Ovary (tissue), 9 donors: ENCODE data around the gene EMILIN2. TPM values are rescaled to one million over a fixed set of nuclear protein-coding genes. Genes with fewer than 3 reads are reported as not detected.

Experiments
- DNase-seq, 5 donors: peaks; one replicate each; pipeline ENCODE4 v3.0.0-alpha.2; 2019 to 2020
- H3K27ac ChIP-seq, 2 donors: fragments of 200-600 bp; one replicate each; pipeline versions ENCODE4 v1.5.1 to v1.8.0; 2019 to 2022
- H3K27me3 ChIP-seq: fragments of 200-600 bp; one replicate; pipeline ENCODE4 v1.8.0; 2022
- H3K36me3 ChIP-seq: fragments of 200-600 bp; sonication (generic); one replicate; pipeline ENCODE4 v1.5.1; 2019
- H3K4me1 ChIP-seq: one replicate; pipeline ENCODE4 v1.8.1; 2013; ENCODE audit warnings: mild to moderate bottlenecking, moderate library complexity; ENCODE audit not compliant: insufficient read depth
- H3K4me3 ChIP-seq: fragments of 200-600 bp; sonication (generic); one replicate; pipeline ENCODE4 v1.5.1; 2017
- H3K9me3 ChIP-seq, 2 donors: fragments of 200-600 bp in 1 of 2; sonication (generic) in 1 of 2; one replicate each; pipeline versions ENCODE4 v1.5.1 to v1.8.1; 2013 to 2019; ENCODE audit warnings: mild to moderate bottlenecking in 1 of 2, moderate library complexity in 1 of 2
- CTCF ChIP-seq, 3 donors: fragments of 450-650 bp in 2 of 3; fragments of 200-600 bp in 1 of 3; IDR thresholded peaks; one replicate each; pipeline versions ENCODE4 v1.5.1 to v1.8.0; 2016 to 2022; ENCODE audit warnings: antibody characterized with exemption in 3 of 3, mild to moderate bottlenecking in 1 of 3
- EP300 ChIP-seq: sonication (generic); formaldehyde crosslinking; IDR thresholded peaks from one replicate; pipeline ENCODE4 v1.6.1; 2017; ENCODE audit warnings: antibody characterized with exemption
- POLR2A ChIP-seq: fragments of 450-650 bp; IDR thresholded peaks from one replicate; pipeline ENCODE4 v1.6.1; 2017; ENCODE audit warnings: antibody characterized with exemption, mild to moderate bottlenecking, moderate library complexity
- WGBS, 3 donors: extraction: QIAGEN DNeasy Blood & Tissue Kit in 1 of 3; methylation state at CpG; one replicate each; pipeline versions ENCODE4 v1.1.5 to v1.1.7; 2013 to 2017; 5-methylcytosine and 5-hydroxymethylcytosine counted together
- intact Hi-C, 4 donors: fragments of 100-400 bp; cut with DNase I; formaldehyde crosslinking; loops; one replicate each; pipeline versions ENCODE4 v1.11.0 to v1.15.1; 2022 to 2023
- polyA plus RNA-seq, 2 donors: library from polyadenylated mRNA; stranded (reverse); fragments of 200-250 nt in 1 of 2; fragments of 350-450 nt in 1 of 2; fragmentation: Illumina TruSeq in 1 of 2; extraction: RNeasy Lipid Tissue Mini Kit (QIAGEN cat#74804) in 1 of 2; gene quantifications; one replicate each; pipeline ENCODE4 v1.2.3, GENCODE V29; 2013 to 2014
- total RNA-seq, 7 donors: library from RNA; depleted of rRNA in 2 of 7; stranded (reverse); fragments of >200 nt in 2 of 7; fragmentation: NEBNext Ultra II Directional in 3 of 7; extraction: Animal tissue kit (Norgen Biotek cat#: 25700) in 3 of 7; gene quantifications; one replicate each; pipeline versions ENCODE4 v1.1.0 to v1.2.4, GENCODE V29; 2016 to 2023
- donor health status: DM: no; HTN: no; CAD: no; lungs with moderate emphysema.
- donor health status: DM: no; HTN: no; CAD: no.
- donor health status: Bipolar disorder and iron deficiency.
- donor health status: DM: yes; HTN: yes; CAD: no.
- donor health status: DM: no; HTN: no; CAD: no.
- donor health status: DM: yes; HTN: yes; CAD: no.

EMILIN2 gene
- total and polyA plus RNA-seq, 9 donors = 16.5 to 40.4 (median 34.3) TPM

- WGBS, 3 donors = 0 to 77% (median 77%) methylated on average over 2 of the region's 2 CpGs
- Histone ChIP-seq H3K9me3 (no peaks in the 10 kb centered on the region), H3K36me3 (no peaks in the 10 kb centered on the region), H3K27me3 (no peaks in the 10 kb centered on the region), H3K27ac (no peak overlapping the region), H3K4me3 (no peak overlapping the region), H3K4me1 (no peaks in the 10 kb centered on the region)
- intact Hi-C loops = no loop called here
- TF ChIP-seq CTCF (IDR thresholded peaks at IDR 0.05) (no peak), EP300 (no peak), POLR2A (no peak)
- DNase-seq = no peak
Measured at GRCh38 chr18:2823202-2823601, 23.6 kb upstream of the EMILIN2 start.

- H3K36me3 ChIP-seq = no peaks in the 10 kb centered on the region
- WGBS, 3 donors = 97% methylated on average over 2 of the region's 2 CpGs
- no peaks in the 10 kb centered on the region for H3K9me3 ChIP-seq
- H3K27me3 ChIP-seq = no peaks in the 10 kb centered on the region
- no peaks in the 10 kb centered on the region for H3K4me1 ChIP-seq
- intact Hi-C loops = no loop called here
- no peak for DNase-seq
- H3K27ac ChIP-seq = no peak overlapping the region
- TF ChIP-seq EP300 (no peak), POLR2A (no peak), CTCF (IDR thresholded peaks at IDR 0.05) (no peak)
- H3K4me3 ChIP-seq = no peak overlapping the region
Measured at GRCh38 chr18:2823966-2824365, 22.8 kb upstream of the EMILIN2 start.

GRCh38 chr18:2824865-2825264 is 21.9 kb upstream of the EMILIN2 start:
- Histone ChIP-seq H3K4me3 (no peak overlapping the region), H3K36me3 (no peaks in the 10 kb centered on the region), H3K27ac (no peak overlapping the region), H3K9me3 (no peaks in the 10 kb centered on the region), H3K4me1 (no peaks in the 10 kb centered on the region), H3K27me3 (no peaks in the 10 kb centered on the region)
- TF ChIP-seq POLR2A (no peak), CTCF (IDR thresholded peaks at IDR 0.05) (no peak), EP300 (no peak)
- DNase-seq = no peak
- 87 to 89% (median 87%) methylated on average over 5 of the region's 5 CpGs for WGBS, 3 donors
- intact Hi-C loops = no loop called here

GRCh38 chr18:2825613-2826175 is 21.1 kb upstream of the EMILIN2 start:
- H3K36me3 ChIP-seq = no peaks in the 10 kb centered on the region
- no peak overlapping the region for H3K4me3 ChIP-seq
- no peaks in the 10 kb centered on the region for H3K27me3 ChIP-seq
- H3K4me1 ChIP-seq = no peaks in the 10 kb centered on the region
- no peak overlapping the region for H3K27ac ChIP-seq
- no peak for DNase-seq
- TF ChIP-seq CTCF (IDR thresholded peaks at IDR 0.05) = no peak
- no peak for TF ChIP-seq POLR2A
- TF ChIP-seq EP300 = no peak
- 73 to 86% (median 81%) methylated on average over 3 of the region's 3 CpGs for WGBS, 3 donors
- intact Hi-C loops = no loop called here
- H3K9me3 ChIP-seq = no peaks in the 10 kb centered on the region
